ENCODE results near the gene GPR146. TPM values are rescaled to one million over a fixed set of nuclear protein-coding genes. Genes with fewer than 3 reads are reported as not detected.

GPR146 gene
- total and polyA plus RNA-seq, 2 of the 13 experiments (the other 11 are each of a cell fraction or from before 2014, with no cell fraction given) = 2.0 to 15.9 TPM

- TF ChIP-seq FOSL1 (CRISPR knock-in tag; IDR thresholded peaks at IDR 0.05; ENCODE audit: borderline replicate concordance) = peak; percentile 43; the same call in 1 of the 2 replicates
- no peak for TF ChIP-seq ZNF382 (CRISPR knock-in tag; IDR thresholded peaks at IDR 0.05; ENCODE audit: borderline replicate concordance)
- TF ChIP-seq, protein P1, sequence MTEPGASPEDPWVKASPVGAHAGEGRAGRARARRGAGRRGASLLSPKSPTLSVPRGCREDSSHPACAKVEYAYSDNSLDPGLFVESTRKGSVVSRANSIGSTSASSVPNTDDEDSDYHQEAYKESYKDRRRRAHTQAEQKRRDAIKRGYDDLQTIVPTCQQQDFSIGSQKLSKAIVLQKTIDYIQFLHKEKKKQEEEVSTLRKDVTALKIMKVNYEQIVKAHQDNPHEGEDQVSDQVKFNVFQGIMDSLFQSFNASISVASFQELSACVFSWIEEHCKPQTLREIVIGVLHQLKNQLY (CRISPR knock-in tag; IDR thresholded peaks at IDR 0.05) = peak; percentile 80
- TF ChIP-seq FOSL2 (CRISPR knock-in tag; IDR thresholded peaks at IDR 0.05) = peak; percentile 96
- TF ChIP-seq IRX3 (CRISPR knock-in tag; IDR thresholded peaks at IDR 0.05; ENCODE audit: borderline replicate concordance, low read depth) = no peak
- no peak for TF ChIP-seq HNRNPLL (IDR thresholded peaks at IDR 0.05; ENCODE audit: low read depth, low read length, poor library complexity, severe bottlenecking)
- no peak for TF ChIP-seq ZKSCAN8 (CRISPR knock-in tag; IDR thresholded peaks at IDR 0.05; ENCODE audit: borderline replicate concordance)
- TF ChIP-seq PLSCR1 (CRISPR knock-in tag; IDR thresholded peaks at IDR 0.05; ENCODE audit: borderline replicate concordance) = no peak
- peak; percentile 20; the same call in 1 of the 2 replicates for TF ChIP-seq ZNF574 (CRISPR knock-in tag; IDR thresholded peaks at IDR 0.05)
- TF ChIP-seq, protein P2, sequence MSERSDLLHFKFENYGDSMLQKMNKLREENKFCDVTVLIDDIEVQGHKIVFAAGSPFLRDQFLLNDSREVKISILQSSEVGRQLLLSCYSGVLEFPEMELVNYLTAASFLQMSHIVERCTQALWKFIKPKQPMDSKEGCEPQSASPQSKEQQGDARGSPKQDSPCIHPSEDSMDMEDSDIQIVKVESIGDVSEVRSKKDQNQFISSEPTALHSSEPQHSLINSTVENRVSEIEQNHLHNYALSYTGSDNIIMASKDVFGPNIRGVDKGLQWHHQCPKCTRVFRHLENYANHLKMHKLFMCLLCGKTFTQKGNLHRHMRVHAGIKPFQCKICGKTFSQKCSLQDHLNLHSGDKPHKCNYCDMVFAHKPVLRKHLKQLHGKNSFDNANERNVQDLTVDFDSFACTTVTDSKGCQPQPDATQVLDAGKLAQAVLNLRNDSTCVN (CRISPR knock-in tag; IDR thresholded peaks at IDR 0.05; ENCODE audit: borderline replicate concordance) = peak; percentile 65; the same call in 1 of the 2 replicates
- TF ChIP-seq MIXL1 (CRISPR knock-in tag; IDR thresholded peaks at IDR 0.05) = 0 out of 2 replicates have a peak, but pooled peaks have one; percentile 30
- TF ChIP-seq ETS1 (CRISPR knock-in tag; IDR thresholded peaks at IDR 0.05) = no peak
- peak; percentile 88 for TF ChIP-seq ARNTL (CRISPR knock-in tag; IDR thresholded peaks at IDR 0.05)
- TF ChIP-seq, protein P3, sequence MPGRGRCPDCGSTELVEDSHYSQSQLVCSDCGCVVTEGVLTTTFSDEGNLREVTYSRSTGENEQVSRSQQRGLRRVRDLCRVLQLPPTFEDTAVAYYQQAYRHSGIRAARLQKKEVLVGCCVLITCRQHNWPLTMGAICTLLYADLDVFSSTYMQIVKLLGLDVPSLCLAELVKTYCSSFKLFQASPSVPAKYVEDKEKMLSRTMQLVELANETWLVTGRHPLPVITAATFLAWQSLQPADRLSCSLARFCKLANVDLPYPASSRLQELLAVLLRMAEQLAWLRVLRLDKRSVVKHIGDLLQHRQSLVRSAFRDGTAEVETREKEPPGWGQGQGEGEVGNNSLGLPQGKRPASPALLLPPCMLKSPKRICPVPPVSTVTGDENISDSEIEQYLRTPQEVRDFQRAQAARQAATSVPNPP (CRISPR knock-in tag; IDR thresholded peaks at IDR 0.05) = no peak
- TF ChIP-seq ATF2 (CRISPR knock-in tag; IDR thresholded peaks at IDR 0.05) = 0 out of 2 replicates have a peak, but pooled peaks have one; percentile 25
- no peak for TF ChIP-seq ZNF235 (CRISPR knock-in tag; IDR thresholded peaks at IDR 0.05; ENCODE audit: borderline replicate concordance)
These were observed 15.3 kb upstream of the GPR146 start (continued) for GRCh38 chr7:1028775-1029636.

All from HepG2 (cell line).